ENCODE data around the gene SMLR1.

The SMLR1 gene

GRCh38 chr6:130847001-130847910, 20.1 kb downstream of the SMLR1 start:
- Histone ChIP-seq H3K4me2 (ENCODE audit: low read length) (no peak overlapping the region), H3K36me3 (ENCODE audit: control insufficient read depth, insufficient read depth, low read length) (no peaks in the 10 kb centered on the region), H3K79me2 (no peaks in the 10 kb centered on the region), H3K4me1 (no peaks in the 10 kb centered on the region), H2AFZ (no peak overlapping the region), H3K27ac (no peak overlapping the region), H3K27me3 (ENCODE audit: control insufficient read depth, insufficient read depth, low read length) (no peaks in the 10 kb centered on the region), H3K4me3 (ENCODE audit: low read depth, low read length) (no peak overlapping the region), H3K9ac (no peak overlapping the region), H3K9me3 (ENCODE audit: control insufficient read depth, low read length) (no peaks in the 10 kb centered on the region)
- TF ChIP-seq, protein P1, sequence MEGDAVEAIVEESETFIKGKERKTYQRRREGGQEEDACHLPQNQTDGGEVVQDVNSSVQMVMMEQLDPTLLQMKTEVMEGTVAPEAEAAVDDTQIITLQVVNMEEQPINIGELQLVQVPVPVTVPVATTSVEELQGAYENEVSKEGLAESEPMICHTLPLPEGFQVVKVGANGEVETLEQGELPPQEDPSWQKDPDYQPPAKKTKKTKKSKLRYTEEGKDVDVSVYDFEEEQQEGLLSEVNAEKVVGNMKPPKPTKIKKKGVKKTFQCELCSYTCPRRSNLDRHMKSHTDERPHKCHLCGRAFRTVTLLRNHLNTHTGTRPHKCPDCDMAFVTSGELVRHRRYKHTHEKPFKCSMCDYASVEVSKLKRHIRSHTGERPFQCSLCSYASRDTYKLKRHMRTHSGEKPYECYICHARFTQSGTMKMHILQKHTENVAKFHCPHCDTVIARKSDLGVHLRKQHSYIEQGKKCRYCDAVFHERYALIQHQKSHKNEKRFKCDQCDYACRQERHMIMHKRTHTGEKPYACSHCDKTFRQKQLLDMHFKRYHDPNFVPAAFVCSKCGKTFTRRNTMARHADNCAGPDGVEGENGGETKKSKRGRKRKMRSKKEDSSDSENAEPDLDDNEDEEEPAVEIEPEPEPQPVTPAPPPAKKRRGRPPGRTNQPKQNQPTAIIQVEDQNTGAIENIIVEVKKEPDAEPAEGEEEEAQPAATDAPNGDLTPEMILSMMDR (IDR thresholded peaks at IDR 0.05), result no peak

DNA sequence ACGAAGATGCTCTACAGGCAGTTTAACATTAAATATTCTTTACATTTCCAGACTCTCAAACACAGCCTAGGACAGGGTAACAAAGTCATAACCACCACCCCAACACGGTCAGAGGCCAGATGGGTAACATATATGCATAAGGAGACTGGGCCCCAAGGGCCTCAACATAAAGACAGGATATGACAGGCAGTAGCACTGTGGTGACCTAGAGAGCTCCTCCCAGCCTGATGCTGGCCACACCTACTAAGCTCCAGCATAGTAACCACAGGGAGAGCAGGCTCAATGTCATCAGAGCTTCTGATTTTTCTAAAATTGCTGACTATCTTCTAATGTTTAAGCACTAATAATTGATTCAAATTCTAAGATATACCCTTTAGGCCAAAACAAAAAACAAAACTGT, 21.7 kb downstream of the SMLR1 start:
- Histone ChIP-seq H3K27ac (no peak overlapping the region), H2AFZ (no peak overlapping the region), H3K4me2 (ENCODE audit: low read length) (no peak overlapping the region), H3K36me3 (ENCODE audit: control insufficient read depth, insufficient read depth, low read length) (no peaks in the 10 kb centered on the region), H3K4me1 (no peaks in the 10 kb centered on the region), H3K27me3 (ENCODE audit: control insufficient read depth, insufficient read depth, low read length) (no peaks in the 10 kb centered on the region), H3K9ac (no peak overlapping the region), H3K79me2 (no peaks in the 10 kb centered on the region), H3K9me3 (ENCODE audit: control insufficient read depth, low read length) (no peaks in the 10 kb centered on the region), H3K4me3 (ENCODE audit: low read depth, low read length) (no peak overlapping the region)
- TF ChIP-seq, protein P1 (IDR thresholded peaks at IDR 0.05), result no peak

- TF ChIP-seq, protein P1 (IDR thresholded peaks at IDR 0.05), result no peak
- H3K36me3 ChIP-seq (ENCODE audit: control insufficient read depth, insufficient read depth, low read length), result no peaks in the 10 kb centered on the region
- H2AFZ ChIP-seq, result no peak overlapping the region
- no peaks in the 10 kb centered on the region for H3K79me2 ChIP-seq
- H3K27me3 ChIP-seq (ENCODE audit: control insufficient read depth, insufficient read depth, low read length), result no peaks in the 10 kb centered on the region
- H3K4me2 ChIP-seq (ENCODE audit: low read length), result no peak overlapping the region
- no peak overlapping the region for H3K9ac ChIP-seq
- no peaks in the 10 kb centered on the region for H3K9me3 ChIP-seq (ENCODE audit: control insufficient read depth, low read length)
- no peaks in the 10 kb centered on the region for H3K4me1 ChIP-seq
- no peak overlapping the region for H3K4me3 ChIP-seq (ENCODE audit: low read depth, low read length)
- no peak overlapping the region for H3K27ac ChIP-seq
Measured at GRCh38 chr6:130849594-130849993, 22.4 kb downstream of the SMLR1 start.

DNA sequence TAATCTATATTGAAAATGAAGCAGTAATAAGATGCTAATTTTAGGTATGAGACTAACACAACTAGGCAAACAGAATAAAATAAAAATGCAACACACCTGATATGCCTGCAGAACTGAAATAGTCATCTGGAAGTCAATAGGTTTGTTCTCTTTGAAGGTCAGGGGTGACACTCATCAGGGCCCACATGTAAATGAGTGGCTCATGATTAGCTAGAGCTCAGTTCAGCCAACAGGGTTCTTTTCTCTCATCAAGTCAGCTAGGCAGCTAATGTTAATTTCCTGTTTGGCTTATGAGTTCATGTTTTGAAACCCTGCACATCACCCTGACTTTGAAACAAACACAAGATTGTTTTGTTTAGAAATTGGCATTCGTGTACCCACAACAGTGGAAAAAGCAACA, 23.8 kb downstream of the SMLR1 start:
- no peak overlapping the region for H3K27ac ChIP-seq
- H3K4me3 ChIP-seq (ENCODE audit: low read depth, low read length), result no peak overlapping the region
- H3K4me2 ChIP-seq (ENCODE audit: low read length), result no peak overlapping the region
- H3K9ac ChIP-seq, result no peak overlapping the region
- H3K79me2 ChIP-seq, result no peaks in the 10 kb centered on the region
- H3K36me3 ChIP-seq (ENCODE audit: control insufficient read depth, insufficient read depth, low read length), result no peaks in the 10 kb centered on the region
- H3K9me3 ChIP-seq (ENCODE audit: control insufficient read depth, low read length), result no peaks in the 10 kb centered on the region
- TF ChIP-seq, protein P1 (IDR thresholded peaks at IDR 0.05), result no peak
- no peak overlapping the region for H2AFZ ChIP-seq
- no peaks in the 10 kb centered on the region for H3K27me3 ChIP-seq (ENCODE audit: control insufficient read depth, insufficient read depth, low read length)
- no peaks in the 10 kb centered on the region for H3K4me1 ChIP-seq
